Measurements from ENCODE around the gene ASB6. TPM values are rescaled to one million over a fixed set of nuclear protein-coding genes. Genes with fewer than 3 reads are reported as not detected.

ASB6 gene
- total and polyA plus RNA-seq, 2 of the 13 experiments (the other 11 are each of a cell fraction or from before 2014, with no cell fraction given) = 8.2 to 8.4 TPM

- TF ChIP-seq NRL (CRISPR knock-in tag; IDR thresholded peaks at IDR 0.05; ENCODE audit: borderline replicate concordance) = 0 out of 2 replicates have a peak, but pooled peaks have one; percentile 26
- peak; percentile 96 for TF ChIP-seq ZBTB38 (CRISPR knock-in tag; IDR thresholded peaks at IDR 0.05)
- peak; percentile 52; the same call in 1 of the 2 replicates for TF ChIP-seq ZNF121 (CRISPR knock-in tag; IDR thresholded peaks at IDR 0.05)
- TF ChIP-seq HIC2 (CRISPR knock-in tag; IDR thresholded peaks at IDR 0.05; ENCODE audit: low read depth) = peak; percentile 30
- TF ChIP-seq IRF9 (CRISPR knock-in tag; IDR thresholded peaks at IDR 0.05; ENCODE audit: borderline replicate concordance) = peak; percentile 65; the same call in 1 of the 2 replicates
- TF ChIP-seq ZNF281 (CRISPR knock-in tag; IDR thresholded peaks at IDR 0.05; ENCODE audit: borderline replicate concordance) = peak; percentile 29; the same call in 1 of the 2 replicates
- peak; percentile 77; the same call in 1 of the 2 replicates for TF ChIP-seq MEIS1 (CRISPR knock-in tag; IDR thresholded peaks at IDR 0.05; ENCODE audit: borderline replicate concordance)
- no peak for TF ChIP-seq LCORL (IDR thresholded peaks at IDR 0.05)
- TF ChIP-seq LCORL (CRISPR knock-in tag; IDR thresholded peaks at IDR 0.05) = 0 out of 2 replicates have a peak, but pooled peaks have one; percentile 47
- TF ChIP-seq ZFP91 (CRISPR knock-in tag; IDR thresholded peaks at IDR 0.05; ENCODE audit: borderline replicate concordance) = 0 out of 2 replicates have a peak, but pooled peaks have one; percentile 39
- peak; percentile 23 for TF ChIP-seq XRCC5 (optimal IDR thresholded peaks at IDR 0.05; ENCODE audit: low read length)
- TF ChIP-seq RELA (CRISPR knock-in tag; IDR thresholded peaks at IDR 0.05) = no peak
- TF ChIP-seq ZSCAN25 (CRISPR knock-in tag; IDR thresholded peaks at IDR 0.05) = peak; percentile 90
- 0 out of 2 replicates have a peak, but pooled peaks have one; percentile 21 for TF ChIP-seq KDM3A (CRISPR knock-in tag; IDR thresholded peaks at IDR 0.05; ENCODE audit: low read depth)
- TF ChIP-seq AGO2 (optimal IDR thresholded peaks at IDR 0.05; ENCODE audit: low read depth, low read length) = peak; percentile 70
- peak; percentile 75 for TF ChIP-seq ZMYM3 (CRISPR knock-in tag; IDR thresholded peaks at IDR 0.05)
- TF ChIP-seq SRY (CRISPR knock-in tag; IDR thresholded peaks at IDR 0.05) = peak; percentile 63; the same call in 1 of the 2 replicates
These were observed 33.1 kb downstream of the ASB6 start (continued) for GRCh38 chr9:129608561-129609481.
